Dedifferentiated amniotic fluid mesenchymal stem cell (primary cell): ENCODE measurements around the gene ERN1.

ENCODE experiments used
- DNase-seq: peaks from one replicate; pipeline ENCODE4 v3.0.0-alpha.2; 2016; ENCODE audit errors: extremely low spot score

Gene ERN1

GRCh38 chr17:64110379-64111152 lies 19.4 kb downstream of the ERN1 start:
- no peak for DNase-seq

- no peak for DNase-seq
Measured at GRCh38 chr17:64109400-64109799, 20.5 kb downstream of the ERN1 start.

- DNase-seq = no peak
Measured at GRCh38 chr17:64107500-64108236, 22.3 kb downstream of the ERN1 start.

- no peak for DNase-seq
Measured at GRCh38 chr17:64106918-64107317, 23.0 kb downstream of the ERN1 start.

- no peak for DNase-seq
Measured at GRCh38 chr17:64103391-64104364, 26.3 kb downstream of the ERN1 start.

GRCh38 chr17:64102627-64103390 lies 27.1 kb downstream of the ERN1 start:
- no peak for DNase-seq

- DNase-seq = no peak
Measured at GRCh38 chr17:64099543-64099942, 30.4 kb downstream of the ERN1 start.

- no peak for DNase-seq
Measured at GRCh38 chr17:64097196-64097936, 32.6 kb downstream of the ERN1 start.

DNA sequence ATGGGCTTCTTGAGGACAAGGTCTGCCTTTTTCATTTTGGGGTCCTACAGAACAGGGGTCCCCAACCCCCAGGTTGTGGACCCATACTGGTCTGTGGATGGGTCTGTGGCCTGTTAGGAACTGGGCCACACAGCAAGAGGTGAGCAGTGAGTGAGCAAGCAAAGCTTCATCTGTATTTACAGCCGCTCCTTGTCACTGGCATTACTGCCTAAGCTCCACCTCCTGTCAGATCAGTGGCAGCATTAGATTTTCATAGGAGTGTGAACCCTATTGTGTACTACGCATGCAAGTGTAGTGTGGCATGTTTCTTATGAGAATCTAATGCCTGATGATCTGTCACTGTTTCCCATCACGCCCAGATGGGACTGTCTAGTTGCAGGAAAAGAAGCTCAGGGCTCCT lies 33.9 kb downstream of the ERN1 start:
- DNase-seq = no peak

DNA sequence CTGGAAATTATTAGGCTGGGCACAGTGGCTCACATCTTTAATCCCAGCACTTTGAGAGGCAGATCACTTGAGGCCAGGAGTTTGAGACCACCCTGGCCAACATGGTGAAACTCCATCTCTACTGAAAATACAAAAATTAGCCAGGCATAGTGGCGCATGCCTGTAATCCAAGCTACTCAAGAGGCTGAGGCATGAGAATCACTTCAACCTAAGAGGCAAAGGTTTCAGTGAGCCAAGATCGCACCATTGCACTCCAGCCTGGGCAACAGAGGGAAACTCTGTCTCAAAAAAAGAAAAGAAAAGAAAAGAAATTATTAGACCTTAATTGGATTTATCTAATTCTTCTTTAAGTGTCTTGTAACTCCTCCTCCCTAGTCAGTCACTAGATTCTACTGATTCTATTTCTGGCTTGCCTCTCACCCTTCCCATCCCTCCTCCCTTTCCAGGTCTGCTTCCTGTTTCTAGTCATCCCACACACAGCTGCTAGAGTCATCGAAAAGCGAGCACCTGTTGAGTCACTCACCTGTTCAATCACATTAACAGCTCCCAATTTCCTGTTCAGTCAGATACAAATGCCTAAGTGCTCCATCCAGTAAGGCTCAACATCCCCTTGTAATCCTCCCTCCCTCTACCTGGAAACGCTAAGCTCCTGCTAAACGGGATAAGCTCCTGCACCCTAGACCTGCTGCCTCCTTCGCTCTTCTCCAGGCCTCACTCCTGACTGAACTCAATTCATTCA lies 34.6 kb downstream of the ERN1 start:
- DNase-seq = no peak

DNA sequence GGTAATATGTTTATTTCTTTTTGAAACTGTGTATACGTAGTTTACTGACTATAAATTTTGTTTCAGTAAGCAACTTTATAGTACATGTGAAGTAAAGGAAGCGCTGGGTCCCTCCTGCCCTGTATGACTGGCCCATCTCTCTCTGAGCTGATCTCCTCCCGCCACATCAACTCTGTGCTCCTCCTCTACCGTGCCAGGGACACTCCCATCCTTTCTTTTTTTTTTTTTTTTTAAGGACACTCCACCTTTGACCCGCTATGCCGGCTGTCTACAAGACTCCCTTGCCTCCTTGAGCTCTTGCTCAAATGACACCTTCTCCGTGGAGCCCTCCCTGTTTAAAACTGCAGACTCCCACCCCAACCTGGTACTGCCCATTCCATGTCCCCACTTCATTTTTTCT lies 35.5 kb downstream of the ERN1 start:
- DNase-seq = no peak

DNA sequence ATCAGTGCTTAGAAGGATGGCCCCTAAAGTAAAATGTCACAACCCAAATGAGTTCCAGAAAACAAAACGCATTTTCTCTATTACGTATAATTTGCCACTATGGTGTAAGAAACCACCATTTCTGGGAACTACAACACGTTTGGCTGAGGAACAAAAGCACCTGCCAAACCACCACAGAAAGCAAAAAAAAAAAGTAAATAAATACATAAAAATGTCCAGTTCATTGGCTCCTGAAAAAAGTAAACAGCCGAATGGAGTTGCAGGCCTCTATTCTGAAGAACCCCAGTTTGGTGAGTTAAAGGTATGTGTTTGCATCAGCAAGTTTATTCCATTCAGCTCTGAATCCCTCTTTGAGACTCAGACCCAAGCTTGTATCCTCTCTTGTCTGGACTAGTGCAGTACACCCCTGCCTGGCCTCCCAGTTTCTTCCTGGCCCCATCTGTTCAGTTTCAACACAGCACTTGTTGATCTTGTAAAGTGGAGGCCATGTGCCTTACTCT lies 36.9 kb downstream of the ERN1 start:
- no peak for DNase-seq

GRCh38 chr17:64092113-64092512 lies 37.8 kb downstream of the ERN1 start:
- DNase-seq = no peak

- no peak for DNase-seq
Measured at GRCh38 chr17:64091571-64091970, 38.4 kb downstream of the ERN1 start.

- DNase-seq = no peak
Measured at GRCh38 chr17:64091116-64091515, 38.8 kb downstream of the ERN1 start.

GRCh38 chr17:64090144-64090543 lies 39.8 kb downstream of the ERN1 start:
- DNase-seq = no peak

GRCh38 chr17:64087252-64088005 lies 42.5 kb downstream of the ERN1 start:
- no peak for DNase-seq

DNA sequence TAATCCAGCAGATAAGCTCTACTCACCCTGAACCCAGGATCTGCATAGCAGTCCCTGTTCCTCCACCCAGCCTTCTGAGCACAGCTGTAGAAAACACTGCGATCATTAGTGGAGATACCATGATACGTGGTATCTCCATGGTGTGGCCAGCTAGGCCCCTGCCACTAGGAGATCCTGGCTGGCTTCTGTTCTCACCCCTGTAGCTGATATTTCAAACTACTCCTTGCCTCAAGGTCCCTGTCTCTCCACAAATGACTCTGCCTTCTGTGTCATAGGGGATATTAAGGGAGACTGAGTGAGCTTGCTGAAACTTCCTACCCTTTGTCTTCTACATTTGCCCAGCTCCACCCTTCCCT lies 44.3 kb downstream of the ERN1 start:
- no peak for DNase-seq
